H1 (cell line): ENCODE results near the gene ARHGDIG. TPM values are rescaled to one million over a fixed set of nuclear protein-coding genes. Genes with fewer than 3 reads are reported as not detected.

ENCODE experiments used
- ATF3 ChIP-seq: IDR thresholded peaks from 2 replicates; pipeline ENCODE4 v1.6.1; 2011; ENCODE audit warnings: low read depth, mild to moderate bottlenecking, low read length; ENCODE audit not compliant: insufficient read depth
- GABPA ChIP-seq: IDR thresholded peaks from 2 replicates; pipeline ENCODE4 v1.6.1; 2011; ENCODE audit warnings: mild to moderate bottlenecking, low read length, moderate library complexity, borderline replicate concordance; ENCODE audit not compliant: insufficient read depth
- HDAC6 ChIP-seq: IDR thresholded peaks from one replicate; pipeline ENCODE4 v1.7.1; 2012; ENCODE audit warnings: low read depth, mild to moderate bottlenecking, inconsistent platforms, low read length, moderate library complexity
- JUND ChIP-seq: IDR thresholded peaks from 2 replicates; pipeline ENCODE4 v1.6.1; 2011; ENCODE audit warnings: mild to moderate bottlenecking, improper control_type of control experiment, low read length
- NANOG ChIP-seq: IDR thresholded peaks from 2 replicates; pipeline ENCODE4 v1.6.1; 2011; ENCODE audit warnings: low read length, low read depth, mild to moderate bottlenecking, inconsistent platforms; ENCODE audit not compliant: insufficient read depth, poor library complexity, severe bottlenecking
- RAD21 ChIP-seq, 2 experiments: IDR thresholded peaks in 1 of 2; conservative IDR thresholded peaks in 1 of 2; 2 replicates each; pipeline ENCODE4 v1.6.1; 2011; ENCODE audit warnings: low read depth in 2 of 2, low read length in 2 of 2, improper control_type of control experiment in 1 of 2, inconsistent platforms in 1 of 2, mild to moderate bottlenecking in 1 of 2, moderate library complexity in 1 of 2
- polyA plus RNA-seq, 7 experiments: library from polyadenylated mRNA; depleted of rRNA in 3 of 7; stranded (reverse) in 5 of 7; unstranded in 2 of 7; fragments of >200 nt in 5 of 7; fragments of 200-250 nt in 2 of 7; gene quantifications; 1 replicate in 5 of 7; 2 replicates in 1 of 7; 4 replicates in 1 of 7; pipeline versions ENCODE4 v1.2.1 to v1.2.3, GENCODE V29; 2011 to 2013; ENCODE audit warnings: missing spikeins in 2 of 7, mixed read lengths in 2 of 7
- total RNA-seq: library from RNA; stranded (reverse); fragmentation: NEBNext Ultra II Directional; extraction: Animal tissue kit (Norgen Biotek cat#: 25700); gene quantifications from 2 replicates; pipeline ENCODE4 v1.2.1, GENCODE V29; 2021

The ARHGDIG gene
- total and polyA plus RNA-seq, 2 of the 8 experiments (the other 6 are each of a cell fraction or from before 2014, with no cell fraction given): 1.2 to 2.9 TPM

GRCh38 chr16:296806-297510, 16.6 kb downstream of the ARHGDIG start (continued):
- TF ChIP-seq ATF3: no peak
- TF ChIP-seq NANOG: no peak
- TF ChIP-seq JUND: no peak
- no peak for TF ChIP-seq RAD21 (IDR thresholded peaks at IDR 0.05 in 1 of 2, conservative IDR thresholded peaks at IDR 0.05 in 1 of 2; ENCODE audit: low read depth in 2 of 2, low read length in 2 of 2)
- TF ChIP-seq HDAC6: no peak
- no peak for TF ChIP-seq GABPA
